Measurements from ENCODE around the gene CCL22.

CCL22 gene

DNA sequence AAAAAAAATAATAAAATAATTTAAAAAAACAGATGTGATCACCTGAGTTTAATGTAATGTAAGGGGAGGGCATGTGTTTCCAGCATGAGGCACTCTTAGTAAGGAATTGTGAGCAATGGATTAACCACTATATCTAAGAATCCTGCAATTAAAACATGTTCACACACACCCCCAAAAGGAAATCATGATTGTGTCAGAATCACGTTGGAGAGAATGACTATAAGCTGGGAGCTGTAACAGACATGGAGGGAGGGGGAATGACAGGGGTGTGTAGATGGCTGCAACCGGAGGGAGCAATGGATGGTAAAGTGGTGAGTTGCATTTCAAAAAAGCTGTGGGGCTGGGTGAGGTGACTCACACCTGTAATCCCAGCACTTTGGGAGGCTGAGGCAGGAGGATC, 13.6 kb upstream of the CCL22 start:
- Histone ChIP-seq H3K36me3 (no peaks in the 10 kb centered on the region), H3K27me3 (peaks cover 6% of the 10 kb centered on the region), H3K9me3 (no peaks in the 10 kb centered on the region), H3K4me1 (no peaks in the 10 kb centered on the region), H3K4me3 (ENCODE audit: low read depth, low read length) (no peak overlapping the region)
- DNase-seq: no peak
- TF ChIP-seq, protein P1, sequence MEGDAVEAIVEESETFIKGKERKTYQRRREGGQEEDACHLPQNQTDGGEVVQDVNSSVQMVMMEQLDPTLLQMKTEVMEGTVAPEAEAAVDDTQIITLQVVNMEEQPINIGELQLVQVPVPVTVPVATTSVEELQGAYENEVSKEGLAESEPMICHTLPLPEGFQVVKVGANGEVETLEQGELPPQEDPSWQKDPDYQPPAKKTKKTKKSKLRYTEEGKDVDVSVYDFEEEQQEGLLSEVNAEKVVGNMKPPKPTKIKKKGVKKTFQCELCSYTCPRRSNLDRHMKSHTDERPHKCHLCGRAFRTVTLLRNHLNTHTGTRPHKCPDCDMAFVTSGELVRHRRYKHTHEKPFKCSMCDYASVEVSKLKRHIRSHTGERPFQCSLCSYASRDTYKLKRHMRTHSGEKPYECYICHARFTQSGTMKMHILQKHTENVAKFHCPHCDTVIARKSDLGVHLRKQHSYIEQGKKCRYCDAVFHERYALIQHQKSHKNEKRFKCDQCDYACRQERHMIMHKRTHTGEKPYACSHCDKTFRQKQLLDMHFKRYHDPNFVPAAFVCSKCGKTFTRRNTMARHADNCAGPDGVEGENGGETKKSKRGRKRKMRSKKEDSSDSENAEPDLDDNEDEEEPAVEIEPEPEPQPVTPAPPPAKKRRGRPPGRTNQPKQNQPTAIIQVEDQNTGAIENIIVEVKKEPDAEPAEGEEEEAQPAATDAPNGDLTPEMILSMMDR (IDR thresholded peaks at IDR 0.05; ENCODE audit: low read depth, low read length): no peak

DNA sequence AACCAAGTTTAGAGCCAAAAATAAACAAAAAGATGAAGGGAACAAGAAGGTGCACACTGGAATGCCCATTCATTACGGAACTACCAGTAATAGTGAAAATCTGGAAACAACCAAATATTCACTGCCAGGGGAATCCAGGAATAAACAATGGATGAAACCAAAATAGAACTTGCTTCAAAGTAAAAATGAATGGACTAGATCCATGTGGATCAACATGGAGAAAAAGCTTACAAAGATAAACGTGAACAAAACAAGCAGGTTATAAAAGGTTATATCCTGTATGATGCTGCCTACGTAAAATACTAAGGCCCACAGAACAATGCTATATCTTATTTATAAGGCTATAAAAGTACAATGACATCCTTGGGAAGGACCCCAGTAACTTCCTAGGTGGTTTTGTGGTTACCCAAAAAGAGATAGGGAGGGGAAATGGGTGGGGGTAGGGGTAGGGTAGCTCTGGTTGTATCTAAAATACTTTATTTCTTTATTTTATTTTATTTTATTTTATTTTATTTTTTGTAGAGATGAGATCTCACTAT, 12.8 kb upstream of the CCL22 start:
- Histone ChIP-seq H3K27me3 (peaks cover 9% of the 10 kb centered on the region), H3K4me3 (ENCODE audit: low read depth, low read length) (no peak overlapping the region), H3K36me3 (no peaks in the 10 kb centered on the region), H3K4me1 (no peaks in the 10 kb centered on the region), H3K9me3 (no peaks in the 10 kb centered on the region)
- TF ChIP-seq, protein P1 (IDR thresholded peaks at IDR 0.05; ENCODE audit: low read depth, low read length): no peak
- DNase-seq: no peak

DNA sequence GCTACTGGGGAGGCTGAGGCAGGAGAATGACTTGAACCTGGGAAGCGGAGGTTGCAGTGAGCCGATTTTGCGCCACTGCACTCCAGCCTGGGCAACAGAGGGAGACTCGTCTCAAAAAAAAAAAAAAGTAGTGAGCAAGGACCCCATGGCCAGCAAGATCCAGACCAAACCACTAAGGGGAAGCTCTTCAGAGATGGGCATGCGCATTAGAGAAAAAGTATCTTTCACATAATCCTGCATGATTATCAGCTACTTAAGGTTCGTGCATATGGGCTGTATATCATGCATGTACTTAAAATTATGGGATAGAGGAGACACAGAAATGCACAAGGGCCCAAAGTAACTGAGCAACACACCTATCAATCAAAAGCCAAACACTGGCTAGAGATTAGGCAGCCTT, 10.7 kb upstream of the CCL22 start:
- TF ChIP-seq, protein P1 (IDR thresholded peaks at IDR 0.05; ENCODE audit: low read depth, low read length): no peak
- H3K9me3 ChIP-seq: no peaks in the 10 kb centered on the region
- peaks cover 9% of the 10 kb centered on the region for H3K27me3 ChIP-seq
- no peak overlapping the region for H3K4me3 ChIP-seq (ENCODE audit: low read depth, low read length)
- H3K4me1 ChIP-seq: no peaks in the 10 kb centered on the region
- DNase-seq: no peak
- no peaks in the 10 kb centered on the region for H3K36me3 ChIP-seq

DNA sequence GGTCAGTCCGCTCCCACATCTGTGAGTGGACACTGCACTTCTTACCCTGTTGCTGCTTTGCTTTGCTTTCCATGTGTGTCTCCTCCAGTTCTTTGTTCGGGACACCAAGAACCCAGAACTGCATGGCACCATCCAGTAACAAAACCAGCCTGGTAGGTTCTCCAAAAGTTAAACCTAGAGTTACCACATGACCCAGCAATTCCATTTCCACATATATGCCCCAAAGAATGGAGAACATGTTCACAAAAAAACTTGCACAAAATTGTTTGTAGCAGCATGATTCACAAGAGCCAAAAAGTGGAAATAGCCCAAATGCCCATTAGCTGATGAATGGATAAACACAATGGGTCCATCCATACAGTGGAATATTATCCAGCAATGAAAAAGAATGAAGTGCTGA, 10.3 kb upstream of the CCL22 start:
- TF ChIP-seq, protein P1 (IDR thresholded peaks at IDR 0.05; ENCODE audit: low read depth, low read length): no peak
- H3K4me1 ChIP-seq: no peaks in the 10 kb centered on the region
- no peaks in the 10 kb centered on the region for H3K36me3 ChIP-seq
- no peaks in the 10 kb centered on the region for H3K9me3 ChIP-seq
- H3K4me3 ChIP-seq (ENCODE audit: low read depth, low read length): no peak overlapping the region
- no peak for DNase-seq
- peaks cover 9% of the 10 kb centered on the region for H3K27me3 ChIP-seq

DNA sequence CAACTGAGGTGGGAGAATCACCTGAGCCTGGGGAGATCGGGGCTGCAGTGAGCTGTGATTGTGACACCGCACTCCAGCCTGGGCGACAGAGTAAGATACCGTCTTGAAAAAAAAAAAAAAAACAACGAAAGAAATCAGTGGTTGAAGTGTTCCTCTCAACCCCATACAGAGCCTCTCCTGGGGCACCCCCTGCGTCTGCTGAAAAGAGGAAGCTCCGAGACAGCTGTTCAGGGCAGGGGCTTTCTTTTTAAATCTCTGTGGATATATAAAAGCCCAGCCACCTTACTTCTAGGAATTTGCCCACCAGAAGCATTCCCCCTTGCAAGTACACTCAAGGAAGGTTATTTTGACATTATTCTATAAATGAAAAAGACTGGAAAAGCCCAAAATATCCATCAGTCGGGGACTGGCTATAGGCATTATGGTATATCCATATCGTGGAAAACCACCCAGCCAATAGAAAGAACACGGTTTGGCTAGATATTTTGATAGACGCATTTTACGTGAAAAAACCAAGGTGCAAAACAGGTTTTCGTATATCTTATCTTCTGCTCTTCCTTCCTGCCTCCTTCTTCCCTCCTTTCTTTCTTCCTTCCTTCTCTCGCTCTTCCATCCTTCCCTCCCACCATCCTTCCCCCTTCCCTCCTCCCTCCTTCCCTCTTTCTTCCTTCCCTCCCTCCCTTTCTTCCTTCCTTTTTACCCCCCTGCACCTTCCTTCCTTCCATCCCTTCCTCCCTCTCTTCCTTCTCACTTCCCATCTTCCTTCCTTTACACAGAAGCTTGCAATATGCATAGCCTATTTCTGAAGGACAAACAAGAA, 9.2 kb upstream of the CCL22 start:
- H3K36me3 ChIP-seq: no peaks in the 10 kb centered on the region
- H3K4me3 ChIP-seq (ENCODE audit: low read depth, low read length): no peak overlapping the region
- H3K27me3 ChIP-seq: peaks cover 9% of the 10 kb centered on the region
- DNase-seq: no peak
- H3K9me3 ChIP-seq: no peaks in the 10 kb centered on the region
- TF ChIP-seq, protein P1 (IDR thresholded peaks at IDR 0.05; ENCODE audit: low read depth, low read length): no peak
- no peaks in the 10 kb centered on the region for H3K4me1 ChIP-seq

DNA sequence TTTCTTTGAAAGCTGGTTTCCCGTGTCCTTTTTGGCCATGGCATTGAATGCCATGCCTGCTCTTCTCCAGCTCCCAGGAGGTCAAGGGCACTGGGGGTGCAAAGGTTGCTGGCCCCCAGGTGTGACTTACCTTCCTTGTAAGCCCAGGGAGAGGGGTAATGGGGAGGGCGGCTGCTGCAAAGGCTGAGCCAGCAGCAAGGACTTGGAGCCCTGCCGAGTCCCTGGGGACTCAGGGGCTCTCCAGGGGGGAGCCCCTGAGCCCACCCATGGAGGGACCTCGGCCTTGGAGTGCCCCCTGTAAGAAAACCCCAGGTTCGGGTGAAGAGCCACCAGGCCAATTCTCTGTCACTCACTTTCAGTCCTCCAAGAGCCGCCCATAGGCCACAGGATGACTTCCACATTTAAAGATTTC, 5.9 kb upstream of the CCL22 start:
- no peak overlapping the region for H3K4me3 ChIP-seq (ENCODE audit: low read depth, low read length)
- H3K9me3 ChIP-seq: no peaks in the 10 kb centered on the region
- no peaks in the 10 kb centered on the region for H3K36me3 ChIP-seq
- TF ChIP-seq, protein P1 (IDR thresholded peaks at IDR 0.05; ENCODE audit: low read depth, low read length): no peak
- no peaks in the 10 kb centered on the region for H3K4me1 ChIP-seq
- DNase-seq: no peak
- peaks cover 9% of the 10 kb centered on the region for H3K27me3 ChIP-seq
